ENCODE results near the gene BTN1A1.
"Not testable (repeated sequence)": the region's sequence is repeated elsewhere in the genome, so short reads cannot be mapped to it uniquely, and the experiment has no call there.

The BTN1A1 gene

GRCh38 chr6:26476896-26477295 is 23.2 kb upstream of the BTN1A1 start:
- DNase-seq (ENCODE audit: low spot score): no peak

DNA sequence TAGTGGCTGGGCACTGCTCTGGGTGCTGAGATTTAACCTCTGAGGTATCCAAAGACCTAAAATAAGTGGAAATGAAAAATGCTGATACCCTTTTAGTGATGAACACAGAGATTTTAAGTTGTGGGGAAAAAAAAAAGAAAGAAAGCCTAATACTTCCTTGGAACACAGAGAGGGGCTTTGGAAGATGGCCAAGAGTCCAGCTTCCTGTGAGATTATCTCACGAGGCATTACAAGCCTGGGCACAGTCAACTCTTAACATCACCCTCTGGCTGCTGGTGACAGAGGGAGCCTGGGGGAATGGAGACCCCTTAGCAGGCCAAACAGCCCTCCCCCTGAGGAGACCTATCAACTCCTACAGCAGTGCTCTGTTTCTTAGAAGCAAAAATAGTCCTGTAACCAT is 22.7 kb upstream of the BTN1A1 start:
- no peak for DNase-seq (ENCODE audit: low spot score)

- DNase-seq (ENCODE audit: low spot score): no peak
Measured at GRCh38 chr6:26478100-26478984, 21.8 kb upstream of the BTN1A1 start.

- DNase-seq (ENCODE audit: low spot score): no peak
Measured at GRCh38 chr6:26478985-26479278, 21.2 kb upstream of the BTN1A1 start.

- no peak for DNase-seq (ENCODE audit: low spot score)
Measured at GRCh38 chr6:26482338-26482737, 17.8 kb upstream of the BTN1A1 start.

DNA sequence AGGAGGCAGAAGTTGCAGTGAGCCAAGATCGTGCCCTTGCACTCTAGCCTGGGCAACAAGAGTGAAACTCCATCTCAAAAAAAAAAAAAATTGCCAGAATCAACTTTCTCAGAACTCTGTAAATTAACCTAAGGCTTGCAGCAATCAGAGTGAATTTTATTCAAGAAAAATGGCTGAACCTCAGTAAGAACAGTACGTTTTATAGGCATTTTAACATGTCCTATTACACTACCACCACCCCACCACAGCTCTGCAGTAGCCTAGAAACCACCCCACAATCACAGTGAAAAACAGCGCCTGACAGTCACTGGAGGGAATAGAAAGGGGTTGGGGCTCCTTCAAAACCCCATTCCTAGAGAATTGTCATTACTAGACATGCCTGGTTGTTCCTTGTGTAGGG is 16.4 kb upstream of the BTN1A1 start:
- DNase-seq (ENCODE audit: low spot score): no peak

DNA sequence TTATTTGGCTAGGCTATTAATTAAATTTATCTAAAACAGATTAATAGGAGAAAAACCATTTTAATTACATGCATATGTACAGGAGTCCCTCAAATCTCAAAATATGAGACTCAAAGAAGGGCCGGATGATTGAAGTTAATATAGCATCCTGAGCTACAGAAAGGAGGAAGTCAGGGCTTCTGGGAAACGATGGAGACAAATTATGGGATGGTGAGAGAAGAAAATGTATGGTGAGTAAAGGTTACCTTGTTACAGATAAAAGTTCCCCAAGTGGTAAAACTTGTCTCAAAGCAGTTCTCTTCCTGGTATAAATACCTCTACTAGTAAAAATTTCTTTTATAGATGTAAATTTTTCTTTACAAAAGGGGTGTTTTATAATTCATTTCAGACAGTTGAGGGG is 15.9 kb upstream of the BTN1A1 start:
- no peak for DNase-seq (ENCODE audit: low spot score)

- DNase-seq (ENCODE audit: low spot score): no peak
Measured at GRCh38 chr6:26485112-26485780, 14.9 kb upstream of the BTN1A1 start.

DNA sequence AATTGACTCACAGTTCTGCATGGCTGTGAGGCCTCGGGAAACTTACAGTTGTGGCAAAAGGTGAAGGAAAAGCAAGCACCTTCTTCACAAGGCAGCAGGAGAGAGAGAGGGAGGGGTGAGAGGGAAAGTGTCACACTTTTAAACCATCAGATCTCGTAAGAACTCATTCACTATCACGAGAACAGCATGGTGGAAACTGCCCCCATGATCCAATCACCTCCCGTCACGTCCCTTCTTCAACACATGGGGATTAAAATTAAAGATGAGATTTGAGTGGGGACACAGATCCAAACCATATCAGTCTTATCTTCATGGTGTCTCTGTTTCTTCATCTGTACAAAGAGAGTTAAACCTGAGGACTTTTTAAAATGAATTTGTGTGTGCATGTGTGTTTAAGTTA is 13.7 kb upstream of the BTN1A1 start:
- DNase-seq (ENCODE audit: low spot score): no peak

DNA sequence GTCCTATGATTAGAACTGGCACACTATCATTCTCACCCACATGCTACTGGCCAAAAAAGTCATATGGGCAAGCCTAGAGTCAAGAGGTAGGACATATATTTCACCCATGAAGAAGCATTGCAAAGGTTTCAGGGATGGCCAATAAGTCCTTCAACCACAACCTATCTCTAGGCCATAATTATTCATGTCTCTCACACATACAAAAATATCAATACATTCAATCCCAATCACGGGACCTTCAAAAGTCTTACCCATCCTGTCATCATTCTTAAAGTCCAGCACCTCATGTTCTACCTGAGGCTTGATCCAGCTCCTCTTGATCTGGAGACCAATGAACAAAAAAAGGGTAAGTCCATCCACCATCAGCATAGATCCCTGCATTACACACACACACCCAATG is 12.6 kb upstream of the BTN1A1 start:
- no peak for DNase-seq (ENCODE audit: low spot score)

DNA sequence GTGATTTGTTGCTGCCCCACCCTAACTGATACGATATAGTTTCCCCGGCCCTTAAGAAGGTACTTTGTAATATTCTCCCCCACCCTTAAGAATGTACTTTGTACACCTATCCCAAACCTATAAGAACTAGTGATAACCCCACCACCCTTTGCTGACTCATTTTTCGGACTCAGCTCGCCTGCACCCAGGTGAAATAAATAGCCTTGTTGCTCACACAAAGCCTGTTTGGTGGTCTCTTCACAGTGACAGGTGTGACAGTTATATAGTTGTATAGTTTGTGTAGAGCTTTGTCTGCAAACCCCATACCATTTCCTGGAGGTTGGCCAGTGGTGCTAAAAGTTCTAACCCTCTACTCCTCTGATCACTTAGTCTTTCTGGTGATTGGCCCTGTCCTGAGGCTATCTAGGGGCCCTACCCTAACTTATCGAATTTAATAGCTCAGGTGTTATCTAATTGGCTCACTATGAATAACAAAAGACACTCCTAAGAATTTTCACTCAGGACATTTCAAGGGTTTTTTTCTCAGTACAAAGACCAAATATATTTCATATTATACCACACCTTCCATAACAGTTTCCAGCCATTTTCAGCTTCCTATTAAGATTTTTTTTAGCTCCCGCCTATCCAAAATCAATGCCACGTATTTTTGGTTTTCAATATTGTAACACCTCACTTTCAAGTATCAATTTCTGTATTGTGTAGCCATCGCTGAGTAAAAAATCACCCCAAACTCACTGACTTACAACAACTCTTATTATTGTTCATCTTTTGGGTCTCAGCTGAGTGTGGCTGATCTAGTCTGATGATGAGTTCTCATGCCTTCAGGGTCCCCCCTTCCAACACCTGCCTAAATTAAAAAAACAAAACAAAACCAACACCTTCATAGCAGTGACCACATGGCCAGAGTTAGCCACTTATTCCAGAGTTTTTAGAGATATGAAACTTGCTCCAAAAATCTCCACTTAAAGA is 9.8 kb upstream of the BTN1A1 start:
- DNase-seq (ENCODE audit: low spot score): no peak

DNA sequence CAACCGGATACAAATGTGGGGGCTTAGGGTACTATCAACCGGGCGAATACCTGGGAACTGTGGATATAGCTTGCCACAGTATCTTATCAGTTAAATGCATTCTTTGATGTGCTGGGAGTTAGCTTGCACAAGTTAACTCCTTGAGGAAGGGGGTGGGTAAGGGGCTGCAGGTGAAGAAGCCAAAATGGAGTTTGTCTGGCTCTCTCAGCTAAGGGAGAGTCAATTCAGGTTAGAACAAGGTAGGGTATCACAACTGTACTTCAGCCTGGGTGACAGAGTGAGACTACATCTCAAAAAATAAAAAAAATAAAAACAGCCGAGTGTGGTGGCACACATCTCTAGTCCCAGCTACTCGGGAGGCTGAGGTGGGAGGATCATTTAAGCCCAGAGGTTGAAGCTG is 8.5 kb upstream of the BTN1A1 start:
- DNase-seq (ENCODE audit: low spot score): no peak

DNA sequence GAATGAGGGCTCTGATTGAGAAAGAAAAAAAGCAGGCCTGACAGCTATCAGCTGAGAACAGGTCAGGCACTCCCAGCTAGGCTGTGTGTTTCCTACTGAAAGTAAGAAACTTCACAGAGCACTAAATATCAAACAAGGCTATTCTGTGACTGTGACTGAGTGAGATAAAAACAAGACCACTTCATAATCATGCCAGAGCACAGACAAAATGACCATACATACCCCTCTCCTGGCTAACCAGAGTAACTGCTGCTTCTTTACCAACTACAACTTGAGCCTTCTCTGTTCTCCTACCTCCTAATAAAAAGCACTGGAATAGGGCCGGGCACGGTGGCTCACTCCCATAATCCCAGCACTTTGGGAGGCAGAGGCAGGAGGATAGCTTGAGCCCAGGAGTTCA is 6.8 kb upstream of the BTN1A1 start:
- peak; percentile 12 for DNase-seq (ENCODE audit: low spot score)

DNA sequence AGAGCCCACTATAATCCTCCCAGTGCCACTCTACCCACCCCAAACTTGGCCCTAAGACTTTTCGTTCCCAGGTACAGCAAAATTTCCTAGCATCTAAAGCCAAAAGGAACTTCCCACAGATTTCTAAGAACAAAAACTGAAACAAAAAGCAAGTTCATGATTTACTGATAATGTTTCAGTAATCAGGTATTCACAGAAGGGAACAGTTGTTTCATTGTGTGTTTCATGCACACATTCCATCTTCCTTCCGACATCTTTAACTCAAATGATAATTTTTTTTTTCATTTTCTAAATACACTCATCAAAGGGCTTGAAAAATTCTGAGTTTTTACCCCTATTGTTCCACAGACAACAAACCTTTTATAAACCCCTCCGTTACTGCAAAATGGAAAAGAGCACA is 6.0 kb upstream of the BTN1A1 start:
- DNase-seq (ENCODE audit: low spot score): no peak

- no peak for DNase-seq (ENCODE audit: low spot score)
Measured at GRCh38 chr6:26495281-26495680, 4.8 kb upstream of the BTN1A1 start.

DNA sequence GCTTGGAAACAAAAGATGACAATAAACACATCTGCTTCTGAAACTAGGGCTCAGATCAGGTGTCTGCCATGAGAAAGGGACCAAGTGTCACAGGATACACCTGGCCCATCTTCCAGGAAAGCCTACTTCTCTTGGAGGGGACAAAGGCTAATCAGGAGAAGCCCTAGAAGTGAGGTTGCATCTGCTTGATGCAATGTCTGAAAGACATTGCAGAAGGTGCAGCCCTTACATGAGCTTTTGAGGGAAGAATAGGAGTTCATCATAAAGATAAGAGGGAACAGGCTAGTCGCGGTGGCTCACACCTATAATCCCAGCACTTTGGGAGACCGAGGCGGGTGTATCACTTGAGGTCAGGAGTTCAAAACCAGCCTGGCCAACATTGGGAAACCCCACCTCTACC is 2.5 kb upstream of the BTN1A1 start:
- DNase-seq (ENCODE audit: low spot score): no peak

DNA sequence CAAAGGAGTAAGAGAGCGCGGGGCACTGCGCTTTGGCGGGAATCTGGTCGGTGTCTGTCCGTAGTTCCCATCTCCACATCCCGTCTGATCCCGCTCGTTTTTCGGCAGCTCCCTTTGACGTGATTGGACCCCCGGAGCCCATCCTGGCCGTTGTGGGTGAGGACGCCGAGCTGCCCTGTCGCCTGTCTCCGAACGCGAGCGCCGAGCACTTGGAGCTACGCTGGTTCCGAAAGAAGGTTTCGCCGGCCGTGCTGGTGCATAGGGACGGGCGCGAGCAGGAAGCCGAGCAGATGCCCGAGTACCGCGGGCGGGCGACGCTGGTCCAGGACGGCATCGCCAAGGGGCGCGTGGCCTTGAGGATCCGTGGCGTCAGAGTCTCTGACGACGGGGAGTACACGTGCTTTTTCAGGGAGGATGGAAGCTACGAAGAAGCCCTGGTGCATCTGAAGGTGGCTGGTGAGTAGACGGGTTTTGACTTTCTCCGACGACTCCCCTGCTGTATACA is 1.4 kb downstream of the BTN1A1 start:
- DNase-seq (ENCODE audit: low spot score): peak; percentile 22

GRCh38 chr6:26502165-26502564 is 2.1 kb downstream of the BTN1A1 start:
- no peak for DNase-seq (ENCODE audit: low spot score)

GRCh38 chr6:26502626-26503025 is 2.5 kb downstream of the BTN1A1 start:
- no peak for DNase-seq (ENCODE audit: low spot score)

DNA sequence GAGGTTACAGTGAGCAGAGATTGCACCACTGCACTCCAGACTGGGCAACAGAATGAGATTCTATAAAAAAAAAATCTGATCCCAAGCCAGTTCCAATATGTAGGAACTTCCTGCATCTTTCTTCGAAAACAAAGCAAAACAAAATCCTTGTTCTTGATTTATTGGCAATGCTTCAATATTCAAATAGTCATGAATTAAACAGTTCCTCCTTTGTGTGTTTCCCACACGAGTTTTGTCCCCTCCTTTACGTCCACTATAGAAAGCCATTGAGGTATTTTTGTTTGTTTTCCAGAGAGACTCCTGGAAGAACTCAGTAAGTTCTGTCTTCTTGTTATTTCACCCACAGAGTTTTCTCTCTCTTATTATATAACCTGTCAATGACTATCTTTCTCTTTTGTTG is 7.6 kb downstream of the BTN1A1 start:
- DNase-seq (ENCODE audit: low spot score): no peak

- not testable (repeated sequence) for DNase-seq (ENCODE audit: low spot score)
Measured at GRCh38 chr6:26511033-26511432, 10.9 kb downstream of the BTN1A1 start.

- no peak for DNase-seq (ENCODE audit: low spot score)
Measured at GRCh38 chr6:26514984-26515383, 14.9 kb downstream of the BTN1A1 start.

All from CD4-positive, alpha-beta T cell treated with Interleukin-6 at 100 ng/mL for 8 hours (primary cell).